ENCODE results near the gene AP2A2.

GRCh38 chr11:928786-929185 is 3.1 kb downstream of the AP2A2 start:
- TF ChIP-seq CTCF (IDR thresholded peaks at IDR 0.05): no peak
- TF ChIP-seq POLR2A (IDR thresholded peaks at IDR 0.05): no peak
